H9 (cell line): Measurements from ENCODE around the gene ANGPTL5. TPM values are rescaled to one million over a fixed set of nuclear protein-coding genes. Genes with fewer than 3 reads are reported as not detected.

Experiments used
- DNase-seq: peaks from one replicate; pipeline ENCODE4 v3.0.0-alpha.2; 2017
- H2AFZ ChIP-seq: one replicate; pipeline ENCODE4 v1.6.1; 2013; ENCODE audit warnings: mild to moderate bottlenecking, low read length, control low read depth, moderate library complexity
- H2AK5ac ChIP-seq: 2 replicates; pipeline ENCODE4 v1.6.1; 2013; ENCODE audit warnings: low read length, control low read depth, mixed read lengths; ENCODE audit not compliant: insufficient read length
- H2BK120ac ChIP-seq: one replicate; pipeline ENCODE4 v1.6.1; 2013; ENCODE audit warnings: low read depth, mild to moderate bottlenecking, low read length, control low read depth, inconsistent platforms; ENCODE audit not compliant: poor library complexity, severe bottlenecking
- H2BK12ac ChIP-seq: 2 replicates; pipeline ENCODE4 v1.6.1; 2013; ENCODE audit warnings: low read length, control low read depth, mixed read lengths, low read depth; ENCODE audit not compliant: insufficient read length
- H2BK15ac ChIP-seq: 2 replicates; pipeline ENCODE4 v1.6.1; 2013; ENCODE audit warnings: low read depth, low read length, control low read depth
- H2BK20ac ChIP-seq: one replicate; pipeline ENCODE4 v1.6.1; 2013; ENCODE audit warnings: low read depth, mild to moderate bottlenecking, low read length, control low read depth, inconsistent platforms; ENCODE audit not compliant: poor library complexity, severe bottlenecking
- H2BK5ac ChIP-seq: 2 replicates; pipeline ENCODE4 v1.6.1; 2013; ENCODE audit warnings: low read length, control low read depth, mixed read lengths; ENCODE audit not compliant: insufficient read length
- H3K14ac ChIP-seq: 2 replicates; pipeline ENCODE4 v1.6.1; 2013; ENCODE audit warnings: low read length, control low read depth; ENCODE audit not compliant: insufficient read depth
- H3K18ac ChIP-seq: 2 replicates; pipeline ENCODE4 v1.6.1; 2013; ENCODE audit warnings: low read depth, mild to moderate bottlenecking, mixed read lengths, low read length, control low read depth; ENCODE audit not compliant: insufficient read length
- H3K23ac ChIP-seq: 2 replicates; pipeline ENCODE4 v1.6.1; 2013; ENCODE audit warnings: low read length, control low read depth, mixed read lengths, low read depth; ENCODE audit not compliant: insufficient read length
- H3K23me2 ChIP-seq: 2 replicates; pipeline ENCODE4 v1.6.1; 2013; ENCODE audit warnings: low read depth, mild to moderate bottlenecking, mixed read lengths, low read length, control low read depth; ENCODE audit not compliant: insufficient read length, poor library complexity, severe bottlenecking
- H3K27ac ChIP-seq: 2 replicates; pipeline ENCODE4 v1.5.1; 2013; ENCODE audit warnings: low read length, control low read depth, mixed read lengths, low read depth; ENCODE audit not compliant: insufficient read length
- H3K27me3 ChIP-seq: 2 replicates; pipeline ENCODE4 v1.6.1; 2013; ENCODE audit warnings: low read length, control low read depth, inconsistent platforms; ENCODE audit not compliant: insufficient read depth
- H3K4ac ChIP-seq: 2 replicates; pipeline ENCODE4 v1.6.1; 2013; ENCODE audit warnings: low read depth, mild to moderate bottlenecking, control low read depth, inconsistent platforms, low read length, moderate library complexity
- H3K4me1 ChIP-seq: 2 replicates; pipeline ENCODE4 v1.6.1; 2013; ENCODE audit warnings: low read length, control low read depth, inconsistent platforms; ENCODE audit not compliant: insufficient read depth
- H3K4me2 ChIP-seq: 2 replicates; pipeline ENCODE4 v1.6.1; 2013; ENCODE audit warnings: low read length, control low read depth, mixed read lengths; ENCODE audit not compliant: insufficient read length, insufficient read depth
- H3K56ac ChIP-seq: 2 replicates; pipeline ENCODE4 v1.6.1; 2013; ENCODE audit warnings: low read depth, mild to moderate bottlenecking, mixed read lengths, low read length, control low read depth; ENCODE audit not compliant: insufficient read length
- H3K79me1 ChIP-seq: 2 replicates; pipeline ENCODE4 v1.6.1; 2013; ENCODE audit warnings: low read depth, mild to moderate bottlenecking, moderate library complexity, low read length, control low read depth, inconsistent platforms; ENCODE audit not compliant: insufficient read depth, poor library complexity, severe bottlenecking
- H3K79me2 ChIP-seq: 2 replicates; pipeline ENCODE4 v1.6.1; 2013; ENCODE audit warnings: low read length, control low read depth, inconsistent platforms; ENCODE audit not compliant: insufficient read depth
- H3K9ac ChIP-seq: 2 replicates; pipeline ENCODE4 v1.6.1; 2013; ENCODE audit warnings: low read length, control low read depth, mixed read lengths; ENCODE audit not compliant: insufficient read length; ENCODE audit errors: extremely low read depth
- H3K9me3 ChIP-seq: one replicate; pipeline ENCODE4 v1.6.1; 2013; ENCODE audit warnings: low read depth, low read length, inconsistent platforms; ENCODE audit not compliant: control insufficient read depth
- H3T11ph ChIP-seq: one replicate; pipeline ENCODE4 v1.6.1; 2013; ENCODE audit warnings: mild to moderate bottlenecking, low read length, control low read depth, inconsistent platforms
- H4K20me1 ChIP-seq: one replicate; pipeline ENCODE4 v1.6.1; 2013; ENCODE audit not compliant: control insufficient read depth, insufficient read length, insufficient read depth
- H4K5ac ChIP-seq: 2 replicates; pipeline ENCODE4 v1.6.1; 2013; ENCODE audit warnings: low read depth, mild to moderate bottlenecking, mixed read lengths, low read length, control low read depth; ENCODE audit not compliant: insufficient read length
- H4K8ac ChIP-seq: replicated peaks from 2 replicates; pipeline ENCODE4 v1.6.1; 2013; ENCODE audit warnings: low read length, control low read depth, mixed read lengths, low read depth; ENCODE audit not compliant: insufficient read length
- H4K91ac ChIP-seq: 2 replicates; pipeline ENCODE4 v1.6.1; 2013; ENCODE audit warnings: low read depth, mild to moderate bottlenecking, moderate library complexity, mixed read lengths, low read length, control low read depth; ENCODE audit not compliant: insufficient read length
- H3K27ac Mint-ChIP-seq, 3 experiments: 2 replicates in 2 of 3; 3 replicates in 1 of 3; pipeline ENCODE4 v1.8.0; 2020 to 2021; ENCODE audit warnings: mixed read lengths in 3 of 3, mild to moderate bottlenecking in 1 of 3, moderate library complexity in 1 of 3
- H3K27me3 Mint-ChIP-seq: 2 replicates; pipeline ENCODE4 v1.8.0; 2021; ENCODE audit warnings: low read depth, mild to moderate bottlenecking, moderate library complexity, mixed read lengths
- H3K36me3 Mint-ChIP-seq, 3 experiments: 2 replicates in 2 of 3; 3 replicates in 1 of 3; pipeline ENCODE4 v1.8.0; 2020 to 2021; ENCODE audit warnings: low read depth in 3 of 3, mixed read lengths in 3 of 3; ENCODE audit not compliant: insufficient read depth in 1 of 3
- H3K4me1 Mint-ChIP-seq, 2 experiments: 2 replicates each; pipeline ENCODE4 v1.8.0; 2020; ENCODE audit warnings: mixed read lengths in 2 of 2
- H3K4me3 Mint-ChIP-seq, 2 experiments: 2 replicates in 1 of 2; 3 replicates in 1 of 2; pipeline ENCODE4 v1.8.0; 2020 to 2021; ENCODE audit warnings: mild to moderate bottlenecking in 2 of 2, mixed read lengths in 2 of 2, moderate library complexity in 1 of 2
- H3K9me3 Mint-ChIP-seq, 2 experiments: 2 replicates in 1 of 2; 3 replicates in 1 of 2; pipeline ENCODE4 v1.8.0; 2020; ENCODE audit warnings: mild to moderate bottlenecking in 2 of 2, mixed read lengths in 2 of 2, moderate library complexity in 1 of 2
- WGBS: extraction: QIAGEN DNeasy Blood & Tissue Kit; methylation state at CpG from one replicate; pipeline ENCODE4 v1.1.7; 2013; ENCODE audit warnings: missing lambda C conversion rate, low lambda C conversion rate, mixed read lengths; ENCODE audit not compliant: insufficient read length; ENCODE audit errors: extremely low coverage; 5-methylcytosine and 5-hydroxymethylcytosine counted together
- total RNA-seq: library from RNA; stranded (reverse); gene quantifications from 2 replicates; pipeline ENCODE4 v1.2.1, GENCODE V29; 2021
- TF ChIP-seq, protein P1 (sequence below): fragments of 200-600 bp; sonication (generic); conservative IDR thresholded peaks from 3 replicates; pipeline ENCODE4 v1.8.0; 2021; ENCODE audit warnings: antibody characterized with exemption, mild to moderate bottlenecking

The ANGPTL5 gene
- total RNA-seq, 1 experiment from 2014 or later = not detected

DNA sequence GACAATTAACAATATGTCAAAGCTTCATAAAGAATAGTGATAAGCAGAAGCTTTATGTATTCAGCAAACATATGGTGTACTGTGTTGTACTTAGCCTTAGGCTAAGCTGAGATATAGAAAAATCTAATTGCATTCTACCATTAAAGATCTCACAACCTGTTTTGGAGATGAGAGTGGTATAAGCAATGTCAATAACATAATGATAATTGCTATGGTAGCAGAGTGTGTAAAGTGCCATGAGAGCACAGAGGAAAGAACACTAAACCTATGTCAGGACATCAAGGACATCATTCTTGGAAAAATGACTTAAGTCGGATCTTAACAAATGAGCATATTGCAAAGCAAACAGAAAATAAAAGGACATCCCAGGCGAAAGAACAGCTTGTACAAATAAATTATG, 28.6 kb upstream of the ANGPTL5 start:
- TF ChIP-seq, protein P1, sequence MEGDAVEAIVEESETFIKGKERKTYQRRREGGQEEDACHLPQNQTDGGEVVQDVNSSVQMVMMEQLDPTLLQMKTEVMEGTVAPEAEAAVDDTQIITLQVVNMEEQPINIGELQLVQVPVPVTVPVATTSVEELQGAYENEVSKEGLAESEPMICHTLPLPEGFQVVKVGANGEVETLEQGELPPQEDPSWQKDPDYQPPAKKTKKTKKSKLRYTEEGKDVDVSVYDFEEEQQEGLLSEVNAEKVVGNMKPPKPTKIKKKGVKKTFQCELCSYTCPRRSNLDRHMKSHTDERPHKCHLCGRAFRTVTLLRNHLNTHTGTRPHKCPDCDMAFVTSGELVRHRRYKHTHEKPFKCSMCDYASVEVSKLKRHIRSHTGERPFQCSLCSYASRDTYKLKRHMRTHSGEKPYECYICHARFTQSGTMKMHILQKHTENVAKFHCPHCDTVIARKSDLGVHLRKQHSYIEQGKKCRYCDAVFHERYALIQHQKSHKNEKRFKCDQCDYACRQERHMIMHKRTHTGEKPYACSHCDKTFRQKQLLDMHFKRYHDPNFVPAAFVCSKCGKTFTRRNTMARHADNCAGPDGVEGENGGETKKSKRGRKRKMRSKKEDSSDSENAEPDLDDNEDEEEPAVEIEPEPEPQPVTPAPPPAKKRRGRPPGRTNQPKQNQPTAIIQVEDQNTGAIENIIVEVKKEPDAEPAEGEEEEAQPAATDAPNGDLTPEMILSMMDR = no peak
- Histone ChIP-seq H3K23me2 (no peaks in the 10 kb centered on the region), H3K23ac (no peak overlapping the region), H3K4me2 (no peak overlapping the region), H3K27me3 (no peaks in the 10 kb centered on the region), H3K4ac (no peak overlapping the region), H3K9me3 (no peaks in the 10 kb centered on the region), H3T11ph (no peak overlapping the region), H3K14ac (no peak overlapping the region), H2BK15ac (no peak overlapping the region), H4K8ac (no peak overlapping the region), H3K9ac (no peak overlapping the region), H3K18ac (no peak overlapping the region), H3K27ac (no peak overlapping the region), H2BK12ac (no peak overlapping the region), H2AK5ac (no peak overlapping the region), H3K56ac (no peak overlapping the region), H4K5ac (no peak overlapping the region), H2BK20ac (no peak overlapping the region), H3K79me2 (no peaks in the 10 kb centered on the region), H4K91ac (no peak overlapping the region), H3K4me1 (no peaks in the 10 kb centered on the region), H3K79me1 (no peaks in the 10 kb centered on the region), H2AFZ (no peak overlapping the region), H4K20me1 (no peaks in the 10 kb centered on the region), H2BK120ac (no peak overlapping the region), H2BK5ac (no peak overlapping the region)
- Mint-ChIP-seq H3K27ac (no peak overlapping the region), H3K36me3 (no peaks in the 10 kb centered on the region), H3K9me3 (no peaks in the 10 kb centered on the region), H3K27me3 (no peaks in the 10 kb centered on the region), H3K4me3 (no peak overlapping the region), H3K4me1 (no peaks in the 10 kb centered on the region)
- DNase-seq = no peak
- no CpG with 5 or more reads among the region's 2 CpGs for WGBS
